Sigmoid colon (tissue), 7 donors: ENCODE results near the gene ZNF487. TPM values are rescaled to one million over a fixed set of nuclear protein-coding genes. Genes with fewer than 3 reads are reported as not detected.

Experiments used
- DNase-seq: peaks from one replicate; pipeline ENCODE4 v3.0.0-alpha.2; 2019
- H3K27ac ChIP-seq, 4 donors: fragments of 200-600 bp; sonication (generic); one replicate each; pipeline ENCODE4 v1.5.1; 2016 to 2019; ENCODE audit warnings: mild to moderate bottlenecking in 1 of 4
- H3K27me3 ChIP-seq, 3 donors: fragments of 200-600 bp; sonication (generic); one replicate each; pipeline ENCODE4 v1.5.1; 2019; ENCODE audit warnings: mild to moderate bottlenecking in 1 of 3
- H3K36me3 ChIP-seq, 4 donors: fragments of 200-600 bp; sonication (generic); one replicate each; pipeline ENCODE4 v1.5.1; 2016 to 2019
- H3K4me1 ChIP-seq, 4 donors: fragments of 200-600 bp; sonication (generic); one replicate each; pipeline ENCODE4 v1.5.1; 2017 to 2019
- H3K4me3 ChIP-seq, 4 donors: fragments of 200-600 bp; sonication (generic); one replicate each; pipeline ENCODE4 v1.5.1; 2017 to 2019; ENCODE audit warnings: mild to moderate bottlenecking in 2 of 4, moderate library complexity in 1 of 4
- H3K9me3 ChIP-seq, 4 donors: fragments of 200-600 bp in 3 of 4; sonication (generic) in 3 of 4; one replicate each; pipeline versions ENCODE4 v1.5.1 to v1.6.1; 2013 to 2019
- EP300 ChIP-seq, 4 donors: sonication (generic); formaldehyde crosslinking; IDR thresholded peaks; one replicate each; pipeline ENCODE4 v1.6.1; 2017; ENCODE audit warnings: antibody characterized with exemption in 4 of 4
- POLR2A ChIP-seq, 2 donors: fragments of 450-650 bp; IDR thresholded peaks; one replicate each; pipeline ENCODE4 v1.6.1; 2016; ENCODE audit warnings: antibody characterized with exemption in 2 of 2, mild to moderate bottlenecking in 2 of 2, moderate library complexity in 2 of 2
- POLR2AphosphoS5 ChIP-seq, 4 donors: sonication (generic); formaldehyde crosslinking; IDR thresholded peaks; one replicate each; pipeline ENCODE4 v1.6.1; 2017; ENCODE audit warnings: antibody characterized with exemption in 4 of 4
- WGBS, 2 donors: extraction: QIAGEN DNeasy Blood & Tissue Kit; methylation state at CpG; one replicate each; pipeline ENCODE4 v1.1.7; 2013; 5-methylcytosine and 5-hydroxymethylcytosine counted together
- intact Hi-C: fragments of 100-400 bp; cut with DNase I; formaldehyde crosslinking; loops from one replicate; pipeline ENCODE4 v1.15.1; 2023
- polyA plus RNA-seq, 3 donors: library from polyadenylated mRNA; stranded (reverse); fragments of 200-250 nt; gene quantifications; one replicate each; pipeline ENCODE4 v1.2.3, GENCODE V29; 2013
- small RNA-seq, 3 donors: library from RNA; depleted of rRNA; stranded (forward); fragments of <200 nt; gene quantifications; one replicate each; pipeline ENCODE3, GENCODE V24; 2016
- total RNA-seq, 4 donors: library from RNA; depleted of rRNA; stranded (reverse); fragments of >200 nt; gene quantifications; one replicate each; pipeline ENCODE4 v1.1.0, GENCODE V29; 2016
- TF ChIP-seq, protein P1 (sequence below), 4 experiments: fragments of 450-650 bp in 3 of 4; fragments of 200-600 bp in 1 of 4; IDR thresholded peaks; one replicate each; pipeline ENCODE4 v1.5.1; 2016 to 2019; ENCODE audit warnings: antibody characterized with exemption in 4 of 4, mild to moderate bottlenecking in 3 of 4, moderate library complexity in 2 of 4
- donor health status: healthy with polysubstance abuse.
- donor health status: Bipolar disorder and iron deficiency.
- donor health status: healthy.

ZNF487 gene
- total and polyA plus RNA-seq, 7 donors: 5.3 to 21.6 (median 6.6) TPM

DNA sequence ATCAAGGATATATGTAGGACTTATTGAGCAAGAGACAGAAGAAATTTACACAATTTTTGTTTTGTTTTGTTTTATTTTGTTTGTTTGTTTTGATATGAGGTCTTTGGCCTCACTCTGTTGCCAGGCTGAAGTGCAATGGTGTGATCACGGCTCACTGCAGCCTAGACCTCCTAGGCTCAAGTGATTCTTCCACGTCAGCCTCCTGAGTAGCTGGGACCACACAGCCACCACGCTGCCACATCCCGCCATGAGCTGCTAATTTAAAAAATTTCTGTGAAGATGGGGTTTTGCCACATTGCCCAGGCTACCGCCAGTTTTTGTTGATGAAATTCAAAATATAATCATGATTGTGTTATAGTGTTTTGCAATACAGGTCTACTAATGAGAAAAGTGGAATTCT, 54.9 kb downstream of the ZNF487 start:
- Histone ChIP-seq H3K27me3 (peaks cover 0 to 10% (median 0%) of the 10 kb centered on the region in 3 donors), H3K27ac (no peak overlapping the region), H3K4me3 (no peak overlapping the region), H3K9me3 (no peaks in the 10 kb centered on the region), H3K36me3 (no peaks in the 10 kb centered on the region), H3K4me1 (no peaks in the 10 kb centered on the region)
- DNase-seq: no peak
- 86 to 93% methylated on average over 5 of the region's 5 CpGs for WGBS, 2 donors
- no peak for TF ChIP-seq POLR2AphosphoS5 (IDR thresholded peaks at IDR 0.05)
- TF ChIP-seq EP300 (IDR thresholded peaks at IDR 0.05): no peak
- TF ChIP-seq, protein P1, sequence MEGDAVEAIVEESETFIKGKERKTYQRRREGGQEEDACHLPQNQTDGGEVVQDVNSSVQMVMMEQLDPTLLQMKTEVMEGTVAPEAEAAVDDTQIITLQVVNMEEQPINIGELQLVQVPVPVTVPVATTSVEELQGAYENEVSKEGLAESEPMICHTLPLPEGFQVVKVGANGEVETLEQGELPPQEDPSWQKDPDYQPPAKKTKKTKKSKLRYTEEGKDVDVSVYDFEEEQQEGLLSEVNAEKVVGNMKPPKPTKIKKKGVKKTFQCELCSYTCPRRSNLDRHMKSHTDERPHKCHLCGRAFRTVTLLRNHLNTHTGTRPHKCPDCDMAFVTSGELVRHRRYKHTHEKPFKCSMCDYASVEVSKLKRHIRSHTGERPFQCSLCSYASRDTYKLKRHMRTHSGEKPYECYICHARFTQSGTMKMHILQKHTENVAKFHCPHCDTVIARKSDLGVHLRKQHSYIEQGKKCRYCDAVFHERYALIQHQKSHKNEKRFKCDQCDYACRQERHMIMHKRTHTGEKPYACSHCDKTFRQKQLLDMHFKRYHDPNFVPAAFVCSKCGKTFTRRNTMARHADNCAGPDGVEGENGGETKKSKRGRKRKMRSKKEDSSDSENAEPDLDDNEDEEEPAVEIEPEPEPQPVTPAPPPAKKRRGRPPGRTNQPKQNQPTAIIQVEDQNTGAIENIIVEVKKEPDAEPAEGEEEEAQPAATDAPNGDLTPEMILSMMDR (IDR thresholded peaks at IDR 0.05): no peak
- TF ChIP-seq POLR2A (IDR thresholded peaks at IDR 0.05): no peak
- intact Hi-C loops: no loop called here

DNA sequence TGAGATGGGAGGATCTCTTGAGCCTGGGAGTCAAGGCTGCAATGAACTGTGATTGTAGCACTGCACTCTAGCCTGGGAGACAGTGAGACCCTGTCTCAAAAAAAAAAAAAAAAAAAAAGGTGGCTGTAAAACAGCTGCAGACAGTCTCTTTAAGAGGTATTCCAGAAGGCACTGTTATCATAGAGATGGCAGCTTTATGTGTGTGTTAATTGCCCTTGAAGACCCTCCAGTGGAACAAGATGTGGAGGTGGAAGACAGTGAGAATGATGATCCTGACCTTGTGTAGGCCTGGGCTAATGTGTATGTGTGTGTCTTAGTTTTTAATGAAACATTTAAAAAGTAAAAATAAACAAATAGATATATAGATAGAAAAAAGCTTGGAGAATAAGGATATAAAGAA, 66.0 kb downstream of the ZNF487 start:
- TF ChIP-seq POLR2A (IDR thresholded peaks at IDR 0.05) (no peak), POLR2AphosphoS5 (IDR thresholded peaks at IDR 0.05) (no peak), EP300 (IDR thresholded peaks at IDR 0.05) (no peak)
- TF ChIP-seq, protein P1 (IDR thresholded peaks at IDR 0.05): no peak
- intact Hi-C loops: no loop called here
- no peak for DNase-seq

DNA sequence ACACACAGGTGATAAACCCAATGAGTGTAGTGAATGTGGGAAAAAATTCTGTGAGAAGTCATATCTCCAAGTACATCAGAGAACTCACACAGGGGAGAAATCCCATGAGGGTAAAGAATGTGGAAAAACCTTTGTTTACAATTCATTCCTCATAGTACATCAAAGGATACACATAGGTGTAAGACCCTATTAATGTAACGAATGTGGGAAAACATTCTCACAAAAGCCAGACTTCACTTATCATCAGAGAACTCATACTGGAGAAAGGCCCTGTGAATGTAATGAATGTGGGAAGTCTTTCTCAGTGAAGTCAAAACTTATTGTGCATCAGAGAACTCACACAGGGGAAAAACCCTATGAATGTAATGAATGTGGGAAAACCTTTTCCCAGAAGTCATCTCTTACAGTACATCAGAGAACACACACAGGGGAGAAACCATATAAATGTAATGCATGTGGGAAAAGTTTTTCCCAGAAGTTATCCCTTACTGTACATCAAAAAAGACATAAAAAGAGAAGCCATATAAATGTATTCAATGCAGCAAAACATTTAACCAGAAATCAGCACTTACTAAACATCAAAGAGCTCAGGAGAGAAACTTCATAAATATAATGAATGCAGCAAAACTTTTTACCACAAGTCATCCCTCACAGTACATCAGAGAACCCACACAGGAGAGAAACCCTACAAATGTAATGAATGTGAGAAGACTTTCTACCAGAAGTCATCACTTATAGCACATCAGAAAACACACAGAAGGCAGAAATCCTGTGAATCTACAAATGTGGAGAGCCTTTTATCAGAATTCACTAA, 87.7 kb downstream of the ZNF487 start:
- Histone ChIP-seq H3K36me3 (no peaks in the 10 kb centered on the region), H3K27ac (no peak overlapping the region), H3K9me3 (peaks cover 6 to 54% (median 41%) of the 10 kb centered on the region in 4 donors), H3K4me1 (no peaks in the 10 kb centered on the region), H3K4me3 (no peak overlapping the region), H3K27me3 (no peaks in the 10 kb centered on the region)
- TF ChIP-seq EP300 (IDR thresholded peaks at IDR 0.05) (no peak), POLR2A (IDR thresholded peaks at IDR 0.05) (no peak), POLR2AphosphoS5 (IDR thresholded peaks at IDR 0.05) (no peak)
- TF ChIP-seq, protein P1 (IDR thresholded peaks at IDR 0.05): no peak
- intact Hi-C loops: no loop called here
- DNase-seq: no peak
- WGBS, 2 donors: 80 to 87% methylated on average over 1 of the region's 1 CpG

More for the DNA sequence above, 66.0 kb downstream of the ZNF487 start:
- no peak overlapping the region for H3K4me3 ChIP-seq
- H3K9me3 ChIP-seq: no peaks in the 10 kb centered on the region
- no peaks in the 10 kb centered on the region for H3K27me3 ChIP-seq
- no peak overlapping the region for H3K27ac ChIP-seq
- no peaks in the 10 kb centered on the region for H3K36me3 ChIP-seq
- no peaks in the 10 kb centered on the region for H3K4me1 ChIP-seq

Small RNAs within 50 kb of the gene (small RNA-seq; reads per million reads assigned to genes)
- gene RNU7-193P: 0 reads per million in 3 donors
- gene SNORD3J: 0 reads per million in 3 donors

Other genes starting within 250 kb of the ZNF487 start
- gene RASGEF1A, start 170.0 kb upstream of the ZNF487 start, total RNA-seq: 1 to 10 TPM in 1 of 4 donors, under 1 TPM in 3; 0.27 to 2.5 (median 0.34) TPM
- 1 to 10 TPM in 1 of 3 donors, under 1 TPM in 2; 0.46 to 1.6 (median 0.60) TPM for gene RASGEF1A, start 170.0 kb upstream of the ZNF487 start, polyA plus RNA-seq
- gene FXYD4, start 65.5 kb upstream of the ZNF487 start, total RNA-seq: not detected
- not detected for gene FXYD4, start 65.5 kb upstream of the ZNF487 start, polyA plus RNA-seq
- gene HNRNPF, start 27.9 kb upstream of the ZNF487 start, total RNA-seq: 100 to 1,000 TPM; 101 to 185 (median 150) TPM
- gene HNRNPF, start 27.9 kb upstream of the ZNF487 start, polyA plus RNA-seq: 100 to 1,000 TPM; 117 to 194 (median 134) TPM
- 1 to 10 TPM; 4.1 to 6.2 (median 5.4) TPM for gene ZNF239, start 137.5 kb downstream of the ZNF487 start, total RNA-seq
- 1 to 10 TPM in 1 of 3 donors, under 1 TPM in 2; 0.46 to 2.9 (median 0.60) TPM for gene ZNF239, start 137.5 kb downstream of the ZNF487 start, polyA plus RNA-seq
- 1 to 10 TPM; 2.2 to 3.8 (median 2.9) TPM for gene ZNF485, start 169.3 kb downstream of the ZNF487 start, total RNA-seq
- gene ZNF485, start 169.3 kb downstream of the ZNF487 start, polyA plus RNA-seq: 1 to 10 TPM in 2 of 3 donors, under 1 TPM in 1; 0.46 to 3.3 (median 1.8) TPM
- gene ZNF32, start 211.8 kb downstream of the ZNF487 start, total RNA-seq: 100 to 1,000 TPM in 2 of 4 donors, 10 to 100 TPM in 2; 72.1 to 108 (median 94.6) TPM
- 10 to 100 TPM; 21.3 to 31.2 (median 21.9) TPM for gene ZNF32, start 211.8 kb downstream of the ZNF487 start, polyA plus RNA-seq